NCI-H69 (cell line): ENCODE measurements around the gene RAPH1.

ENCODE experiments used
- DNase-seq: peaks from one replicate; lab custom pipeline; 2025; lab: John Stamatoyannopoulos, UW

The RAPH1 gene

GRCh38 chr2:203535078-203535783, at the start of gene RAPH1:
RAPH1 (minus strand) TSS chr2:203535301; CDS start chr2:203495353, 39,948 bp downstream.
- DNase-seq, result peak; percentile 88

GRCh38 chr2:203584784-203585183, 49.7 kb upstream of the RAPH1 start:
- DNase-seq, result no peak

- DNase-seq, result no peak
These were observed 48.6 kb upstream of the RAPH1 start for GRCh38 chr2:203583701-203584100.

GRCh38 chr2:203583084-203583695, 48.1 kb upstream of the RAPH1 start:
- DNase-seq, result no peak

GRCh38 chr2:203582468-203582867, 47.4 kb upstream of the RAPH1 start:
- no peak for DNase-seq

- DNase-seq, result no peak
These were observed 45.7 kb upstream of the RAPH1 start for GRCh38 chr2:203580844-203581243.

GRCh38 chr2:203579730-203580129, 44.6 kb upstream of the RAPH1 start:
- DNase-seq, result no peak

- no peak for DNase-seq
These were observed 43.9 kb upstream of the RAPH1 start for GRCh38 chr2:203578759-203579643.

- no peak for DNase-seq
These were observed 39.7 kb upstream of the RAPH1 start for GRCh38 chr2:203574824-203575223.

GRCh38 chr2:203572316-203572715, 37.2 kb upstream of the RAPH1 start:
- no peak for DNase-seq

- no peak for DNase-seq
These were observed 34.7 kb upstream of the RAPH1 start for GRCh38 chr2:203569677-203570316.

- peak; percentile 6 for DNase-seq
These were observed 32.6 kb upstream of the RAPH1 start for GRCh38 chr2:203567691-203568090.

GRCh38 chr2:203566161-203566560, 31.1 kb upstream of the RAPH1 start:
- DNase-seq, result no peak

- no peak for DNase-seq
These were observed 30.0 kb upstream of the RAPH1 start for GRCh38 chr2:203565076-203565475.

- no peak for DNase-seq
These were observed 27.2 kb upstream of the RAPH1 start for GRCh38 chr2:203562268-203562667.

- DNase-seq, result no peak
These were observed 24.5 kb upstream of the RAPH1 start for GRCh38 chr2:203559641-203560040.

- no peak for DNase-seq
These were observed 18.7 kb upstream of the RAPH1 start for GRCh38 chr2:203553784-203554183.

- no peak for DNase-seq
These were observed 16.7 kb upstream of the RAPH1 start for GRCh38 chr2:203551778-203552177.

GRCh38 chr2:203550266-203550665, 15.2 kb upstream of the RAPH1 start:
- DNase-seq, result no peak

- DNase-seq, result no peak
These were observed 14.3 kb upstream of the RAPH1 start for GRCh38 chr2:203549406-203549805.

GRCh38 chr2:203548887-203549286, 13.8 kb upstream of the RAPH1 start:
- DNase-seq, result no peak

- DNase-seq, result no peak
These were observed 12.3 kb upstream of the RAPH1 start for GRCh38 chr2:203547356-203547755.
